HG03378 (cell line): ENCODE results near the gene SYCE3.
"Not testable (repeated sequence)": the region's sequence is repeated elsewhere in the genome, so short reads cannot be mapped to it uniquely, and the experiment has no call there.

Experiments
- ATAC-seq: cut with Tn5 transposase; IDR thresholded peaks from one replicate; pipeline ENCODE4 v1.9.1; 2021; ENCODE audit warnings: mild to moderate bottlenecking, moderate library complexity; ENCODE audit not compliant: unreplicated experiment

The SYCE3 gene

GRCh38 chr22:50551160-50551752 is 11.5 kb downstream of the SYCE3 start:
- ATAC-seq: no peak

DNA sequence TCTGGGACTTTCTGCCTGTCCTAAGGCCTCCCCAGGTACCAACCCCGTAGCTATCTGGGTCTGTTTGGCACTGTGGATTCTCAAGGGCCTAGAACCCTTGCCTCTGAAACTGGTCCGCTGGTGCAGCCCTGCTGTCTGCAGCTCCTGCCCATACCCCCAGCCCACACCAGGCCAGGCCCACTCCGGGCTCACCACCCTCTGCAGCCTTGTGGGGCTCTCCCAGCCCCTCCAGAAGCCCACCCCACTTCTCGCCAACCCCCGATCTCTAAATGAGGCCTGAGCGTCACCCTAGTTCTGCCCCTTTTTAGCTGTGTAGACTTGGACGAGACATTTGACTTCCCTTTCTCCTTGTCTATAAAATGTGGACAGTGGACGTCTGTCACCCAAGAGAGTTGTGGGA is 12.3 kb downstream of the SYCE3 start:
- no peak for ATAC-seq

DNA sequence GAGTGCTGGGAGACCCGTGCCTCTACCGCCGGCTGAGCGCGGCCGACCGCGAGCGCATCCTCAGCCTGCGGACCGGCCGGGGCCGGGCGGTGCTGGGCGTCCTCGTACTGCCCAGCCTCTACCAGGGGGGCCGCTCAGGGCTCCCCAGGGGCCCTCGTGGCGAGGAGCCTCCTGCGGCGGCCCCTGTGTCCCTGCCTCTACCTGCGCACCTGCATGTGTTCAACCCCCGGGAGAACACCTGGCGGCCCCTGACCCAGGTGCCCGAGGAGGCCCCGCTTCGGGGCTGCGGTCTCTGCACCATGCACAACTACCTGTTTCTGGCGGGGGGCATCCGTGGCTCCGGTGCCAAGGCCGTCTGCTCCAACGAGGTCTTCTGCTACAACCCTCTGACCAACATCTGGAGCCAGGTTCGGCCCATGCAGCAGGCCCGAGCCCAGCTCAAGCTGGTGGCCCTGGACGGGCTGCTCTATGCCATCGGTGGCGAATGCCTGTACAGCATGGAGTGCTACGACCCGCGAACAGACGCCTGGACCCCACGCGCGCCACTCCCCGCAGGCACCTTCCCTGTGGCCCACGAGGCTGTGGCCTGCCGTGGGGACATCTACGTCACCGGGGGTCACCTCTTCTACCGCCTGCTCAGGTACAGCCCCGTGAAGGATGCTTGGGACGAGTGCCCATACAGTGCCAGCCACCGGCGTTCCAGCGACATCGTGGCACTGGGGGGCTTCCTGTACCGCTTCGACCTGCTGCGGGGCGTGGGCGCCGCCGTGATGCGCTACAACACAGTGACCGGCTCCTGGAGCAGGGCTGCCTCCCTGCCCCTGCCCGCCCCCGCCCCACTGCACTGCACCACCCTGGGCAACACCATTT is 13.6 kb downstream of the SYCE3 start:
- no peak for ATAC-seq

- ATAC-seq: no peak
Measured at GRCh38 chr22:50548040-50548920, 14.4 kb downstream of the SYCE3 start.

GRCh38 chr22:50547263-50547985 is 15.3 kb downstream of the SYCE3 start:
- no peak for ATAC-seq

- ATAC-seq: no peak
Measured at GRCh38 chr22:50546326-50547262, 16.1 kb downstream of the SYCE3 start.

GRCh38 chr22:50545522-50546325 is 17.0 kb downstream of the SYCE3 start, which contains the start of gene KLHDC7B:
KLHDC7B (plus strand) TSS chr22:50545899; CDS start chr22:50546244, 345 bp downstream.
- ATAC-seq: no peak

DNA sequence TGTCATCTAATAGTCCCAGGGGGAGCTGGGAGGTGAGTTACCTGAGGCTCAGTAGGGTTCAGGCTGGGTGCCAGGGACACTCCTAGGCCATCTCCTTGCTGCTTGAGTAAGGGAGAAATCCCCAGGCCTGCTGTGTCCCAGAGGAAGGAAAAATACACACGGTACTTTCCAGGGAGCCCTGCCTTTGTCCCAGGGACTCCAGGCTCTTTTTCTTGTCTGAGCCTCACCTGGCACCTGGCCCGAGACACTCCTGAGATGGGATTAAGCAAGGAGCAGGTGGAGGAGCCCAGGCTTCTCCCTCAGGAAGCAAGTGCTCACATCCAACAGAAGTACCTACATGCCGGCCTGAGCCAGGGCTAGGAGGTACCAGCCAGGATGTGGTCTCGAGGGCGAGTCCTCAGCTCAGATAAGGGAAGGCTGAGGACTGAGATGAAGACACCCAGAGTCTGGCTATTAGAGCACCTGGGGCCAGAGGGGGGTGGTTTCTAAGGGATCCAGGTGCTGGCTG is 17.9 kb downstream of the SYCE3 start:
- no peak for ATAC-seq

GRCh38 chr22:50544078-50544745 is 18.5 kb downstream of the SYCE3 start:
- ATAC-seq: no peak

GRCh38 chr22:50542416-50542927 is 20.2 kb downstream of the SYCE3 start:
- ATAC-seq: no peak

DNA sequence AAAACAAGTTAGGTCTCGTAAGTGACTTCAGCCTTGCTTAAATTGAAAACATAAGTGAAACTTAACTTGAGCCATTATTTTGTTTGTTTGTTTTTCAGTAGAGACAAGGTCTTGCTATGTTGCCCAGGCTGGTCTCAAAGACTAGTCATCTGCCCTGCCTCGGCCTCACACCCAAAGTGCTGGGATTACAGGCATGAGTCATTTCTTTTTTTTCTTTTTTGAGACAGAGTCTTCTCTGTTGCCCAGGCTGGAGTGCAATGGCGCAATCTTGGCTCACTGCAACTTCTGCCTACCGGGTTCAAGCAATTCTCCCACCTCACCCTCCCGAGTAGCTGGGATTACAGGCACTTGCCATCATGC is 21.1 kb downstream of the SYCE3 start:
- not testable (repeated sequence) for ATAC-seq

GRCh38 chr22:50540381-50540780 is 22.3 kb downstream of the SYCE3 start:
- no peak for ATAC-seq

GRCh38 chr22:50537765-50538164 is 25.0 kb downstream of the SYCE3 start:
- no peak for ATAC-seq

DNA sequence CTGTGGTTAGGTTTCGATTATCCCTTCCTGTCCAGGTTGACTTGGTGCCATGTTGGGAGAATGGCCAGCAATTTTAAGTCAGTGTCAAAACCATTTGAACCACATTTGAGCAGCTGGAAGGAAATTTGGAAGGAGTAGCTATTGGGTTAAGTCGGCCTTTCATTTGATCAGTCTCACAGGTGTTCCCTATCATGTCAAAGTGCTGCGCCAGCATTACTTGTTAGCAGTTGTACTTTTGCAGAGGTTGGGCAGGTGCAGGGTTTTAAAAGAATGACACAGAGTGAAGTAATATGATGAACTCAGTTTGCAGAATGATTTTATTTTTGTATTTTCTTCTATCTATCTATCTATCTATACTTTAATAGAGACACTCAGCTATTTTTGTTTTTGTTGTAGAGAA is 26.5 kb downstream of the SYCE3 start:
- no peak for ATAC-seq

- no peak for ATAC-seq
Measured at GRCh38 chr22:50535113-50535512, 27.6 kb downstream of the SYCE3 start.

DNA sequence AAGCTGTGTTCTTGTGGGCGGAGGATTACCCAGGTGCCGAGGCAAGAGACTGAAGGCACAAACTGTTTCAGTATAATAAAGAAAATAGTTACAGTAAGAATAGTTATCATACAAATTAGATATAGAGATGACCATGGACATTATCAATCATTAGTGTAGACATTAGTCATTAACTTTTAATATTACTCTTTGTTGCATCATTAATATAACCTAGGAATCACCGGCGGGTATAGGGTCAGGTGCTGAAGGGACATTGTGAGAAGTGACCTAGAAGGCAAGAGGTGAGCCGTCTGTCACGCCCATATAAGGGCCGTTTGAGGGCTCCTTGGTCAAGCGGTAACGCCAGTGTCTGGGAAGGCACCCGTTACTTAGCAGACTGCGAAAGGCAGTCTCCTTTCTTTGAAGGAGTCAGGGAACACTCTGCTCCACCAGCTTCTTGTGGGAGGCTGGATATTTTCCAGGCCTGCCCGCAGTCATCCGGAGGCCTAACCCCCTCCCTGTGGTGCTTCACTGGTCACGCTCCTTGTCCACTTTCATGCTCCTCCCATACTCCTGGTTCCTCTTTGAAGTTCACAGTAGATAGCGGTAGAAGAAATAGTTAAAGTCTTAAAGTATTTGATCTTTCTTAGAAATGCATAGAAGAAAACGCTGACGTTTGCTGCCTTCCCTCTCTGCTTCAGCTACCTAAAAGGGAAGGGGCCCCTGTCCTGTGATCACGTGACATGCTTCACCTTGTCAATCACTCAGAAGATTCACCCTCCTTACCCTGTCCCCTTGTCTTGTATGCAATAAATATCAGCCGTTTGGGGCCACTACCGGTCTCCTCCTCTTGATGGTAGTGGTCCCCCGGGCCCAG is 28.6 kb downstream of the SYCE3 start:
- ATAC-seq: not testable (repeated sequence)
